Upper lobe of right lung (tissue), 1 donor: ENCODE results near the gene SYNDIG1. TPM values are rescaled to one million over a fixed set of nuclear protein-coding genes. Genes with fewer than 3 reads are reported as not detected.

ENCODE experiments used
- ATAC-seq: fragments of 200-7000 bp; cut with Tn5 transposase; one replicate; pipeline ENCODE4 v1.9.1; 2020; ENCODE audit warnings: mild to moderate bottlenecking, moderate library complexity
- DNase-seq: peaks from one replicate; pipeline ENCODE4 v3.0.0-alpha.2; 2020
- H3K27ac ChIP-seq: fragments of 200-600 bp; one replicate; pipeline ENCODE4 v1.8.0; 2022
- H3K27me3 ChIP-seq: fragments of 200-600 bp; one replicate; pipeline ENCODE4 v1.8.0; 2022; ENCODE audit warnings: mild to moderate bottlenecking
- H3K36me3 ChIP-seq: fragments of 200-600 bp; one replicate; pipeline ENCODE4 v1.8.0; 2022
- H3K4me1 ChIP-seq: fragments of 200-600 bp; one replicate; pipeline ENCODE4 v1.8.0; 2022
- H3K4me3 ChIP-seq: fragments of 200-600 bp; one replicate; pipeline ENCODE4 v1.8.0; 2022; ENCODE audit warnings: mild to moderate bottlenecking
- H3K9me3 ChIP-seq: fragments of 200-600 bp; one replicate; pipeline ENCODE4 v1.8.0; 2022
- intact Hi-C: fragments of 100-400 bp; cut with DNase I; formaldehyde crosslinking; loops from one replicate; pipeline ENCODE4 v1.11.0; 2022
- total RNA-seq: library from RNA; stranded (reverse); fragmentation: NEBNext Ultra II Directional; extraction: Animal tissue kit (Norgen Biotek cat#: 25700); gene quantifications from one replicate; pipeline ENCODE4 v1.2.1, GENCODE V29; 2021
- TF ChIP-seq, protein P1 (sequence below): fragments of 200-600 bp; IDR thresholded peaks from one replicate; pipeline ENCODE4 v1.8.0; 2022; ENCODE audit warnings: antibody characterized with exemption
- donor health status: DM: no; HTN: yes; CAD: no; lungs with severe emphysema.

The SYNDIG1 gene
- total RNA-seq, 1 donor from 2014 or later = not detected

DNA sequence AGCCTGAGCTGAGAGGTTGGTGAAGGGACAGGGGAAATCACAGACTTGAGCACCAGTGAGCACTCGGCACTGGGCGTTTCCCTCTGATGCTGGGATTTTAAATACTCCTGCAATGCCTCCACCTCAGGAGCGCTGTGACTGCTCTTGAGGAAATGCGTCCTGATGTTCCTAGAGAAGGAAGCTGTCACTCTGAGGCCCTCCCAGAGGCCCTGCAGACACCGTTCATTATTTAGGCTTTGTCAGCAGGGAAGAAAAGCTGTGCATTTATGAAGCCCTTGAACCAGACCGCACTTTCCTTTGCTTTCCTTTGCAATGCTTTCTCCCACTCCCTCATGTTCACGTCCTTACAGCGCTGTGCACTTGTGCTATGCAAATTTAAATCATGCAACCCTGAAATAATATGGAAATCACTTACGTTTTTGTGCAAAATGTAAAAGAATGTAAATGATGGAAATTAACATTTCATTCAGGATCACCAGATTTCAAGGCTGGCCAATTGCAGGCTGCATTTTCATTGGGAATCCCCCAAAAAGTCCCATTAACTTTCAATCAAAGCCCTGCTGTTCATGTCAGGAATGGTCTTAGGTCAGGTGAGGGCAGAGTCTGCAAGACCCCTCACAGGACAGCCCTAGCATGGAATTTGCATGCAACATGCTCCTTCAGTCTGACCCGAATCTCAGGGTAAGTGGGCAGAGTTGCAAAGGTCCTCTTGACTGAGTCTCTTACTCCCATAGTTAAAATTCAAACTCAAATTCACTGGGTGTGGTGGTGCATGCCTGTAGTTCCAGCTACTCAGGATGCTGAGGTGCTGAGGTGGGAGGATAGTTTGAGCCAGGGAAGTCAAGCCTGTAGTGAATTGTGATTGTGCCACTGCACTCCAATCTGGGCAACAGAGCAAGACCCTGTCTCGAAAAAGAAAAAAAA is 45.8 kb upstream of the SYNDIG1 start:
- TF ChIP-seq, protein P1, sequence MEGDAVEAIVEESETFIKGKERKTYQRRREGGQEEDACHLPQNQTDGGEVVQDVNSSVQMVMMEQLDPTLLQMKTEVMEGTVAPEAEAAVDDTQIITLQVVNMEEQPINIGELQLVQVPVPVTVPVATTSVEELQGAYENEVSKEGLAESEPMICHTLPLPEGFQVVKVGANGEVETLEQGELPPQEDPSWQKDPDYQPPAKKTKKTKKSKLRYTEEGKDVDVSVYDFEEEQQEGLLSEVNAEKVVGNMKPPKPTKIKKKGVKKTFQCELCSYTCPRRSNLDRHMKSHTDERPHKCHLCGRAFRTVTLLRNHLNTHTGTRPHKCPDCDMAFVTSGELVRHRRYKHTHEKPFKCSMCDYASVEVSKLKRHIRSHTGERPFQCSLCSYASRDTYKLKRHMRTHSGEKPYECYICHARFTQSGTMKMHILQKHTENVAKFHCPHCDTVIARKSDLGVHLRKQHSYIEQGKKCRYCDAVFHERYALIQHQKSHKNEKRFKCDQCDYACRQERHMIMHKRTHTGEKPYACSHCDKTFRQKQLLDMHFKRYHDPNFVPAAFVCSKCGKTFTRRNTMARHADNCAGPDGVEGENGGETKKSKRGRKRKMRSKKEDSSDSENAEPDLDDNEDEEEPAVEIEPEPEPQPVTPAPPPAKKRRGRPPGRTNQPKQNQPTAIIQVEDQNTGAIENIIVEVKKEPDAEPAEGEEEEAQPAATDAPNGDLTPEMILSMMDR = no peak

GRCh38 chr20:24425523-24426135 is 43.8 kb upstream of the SYNDIG1 start:
- intact Hi-C loops = no loop called here
- ATAC-seq = no peak
- no peak for DNase-seq
- Histone ChIP-seq H3K9me3 (no peaks in the 10 kb centered on the region), H3K27ac (no peak overlapping the region), H3K4me1 (no peaks in the 10 kb centered on the region), H3K36me3 (no peaks in the 10 kb centered on the region), H3K4me3 (no peak overlapping the region), H3K27me3 (peaks cover 6% of the 10 kb centered on the region)
- TF ChIP-seq, protein P1 = no peak

More for the DNA sequence above, 45.8 kb upstream of the SYNDIG1 start:
- ATAC-seq (no peak), DNase-seq (no peak)
- Histone ChIP-seq H3K27me3 (no peaks in the 10 kb centered on the region), H3K4me1 (no peaks in the 10 kb centered on the region), H3K36me3 (no peaks in the 10 kb centered on the region), H3K27ac (no peak overlapping the region), H3K9me3 (no peaks in the 10 kb centered on the region), H3K4me3 (no peak overlapping the region)
- intact Hi-C loops = no loop called here

GRCh38 chr20:24431279-24432045 is 38.0 kb upstream of the SYNDIG1 start:
- Histone ChIP-seq H3K4me3 (no peak overlapping the region), H3K4me1 (no peaks in the 10 kb centered on the region), H3K36me3 (no peaks in the 10 kb centered on the region), H3K9me3 (no peaks in the 10 kb centered on the region), H3K27ac (no peak overlapping the region), H3K27me3 (peaks cover 6% of the 10 kb centered on the region)
- TF ChIP-seq, protein P1 = no peak
- DNase-seq (no peak), ATAC-seq (no peak)
- intact Hi-C loops = no loop called here

GRCh38 chr20:24432046-24432442 is 37.4 kb upstream of the SYNDIG1 start:
- Histone ChIP-seq H3K27me3 (peaks cover 6% of the 10 kb centered on the region), H3K27ac (no peak overlapping the region), H3K4me3 (no peak overlapping the region), H3K9me3 (no peaks in the 10 kb centered on the region), H3K36me3 (no peaks in the 10 kb centered on the region), H3K4me1 (no peaks in the 10 kb centered on the region)
- intact Hi-C loops = no loop called here
- ATAC-seq = no peak
- TF ChIP-seq, protein P1 = no peak
- no peak for DNase-seq

- no peak for DNase-seq
- TF ChIP-seq, protein P1 = no peak
- intact Hi-C loops = no loop called here
- H3K27me3 ChIP-seq = peaks cover 33% of the 10 kb centered on the region
- no peak for ATAC-seq
- no peak overlapping the region for H3K4me3 ChIP-seq
- no peaks in the 10 kb centered on the region for H3K9me3 ChIP-seq
- no peak overlapping the region for H3K27ac ChIP-seq
- no peaks in the 10 kb centered on the region for H3K4me1 ChIP-seq
- no peaks in the 10 kb centered on the region for H3K36me3 ChIP-seq
These were observed 33.3 kb upstream of the SYNDIG1 start for GRCh38 chr20:24436160-24436559.
